H1 (cell line): ENCODE data around the gene NDUFB8. TPM values are rescaled to one million over a fixed set of nuclear protein-coding genes. Genes with fewer than 3 reads are reported as not detected.

Experiments
- CTCF ChIA-PET: fragments of 300-600 bp; sonication (Branson Sonifier 250); formaldehyde crosslinking; loops from one replicate; lab custom pipeline; 2021; ENCODE audit not compliant: partially characterized antibody; lab: Charles Lee
- POLR2A ChIA-PET: fragments of 300-600 bp; sonication (Branson Sonifier 250); formaldehyde crosslinking; loops from one replicate; lab custom pipeline; 2021; ENCODE audit warnings: inconsistent platforms; ENCODE audit not compliant: partially characterized antibody; lab: Charles Lee
- DNase-seq, 2 experiments: peaks; one replicate each; pipeline versions ENCODE4 v3.0.0 to v3.0.0-alpha.2; 2010 to 2022; ENCODE audit warnings: low spot score in 2 of 2, low read depth in 1 of 2, mixed read lengths in 1 of 2
- FAIRE-seq: peaks from 2 replicates; lab custom pipeline; 2011; peaks lifted over from hg19 to GRCh38; lab: Jason Lieb, UNC
- H2AFZ ChIP-seq: 2 replicates; pipeline ENCODE4 v1.8.1; 2012; ENCODE audit warnings: low read length, inconsistent platforms
- H2AK5ac ChIP-seq: 2 replicates; pipeline ENCODE4 v1.6.1; 2013; ENCODE audit warnings: low read depth, low read length
- H2BK120ac ChIP-seq: replicated peaks from 2 replicates; pipeline ENCODE3; 2013; ENCODE audit warnings: low read depth, low read length, inconsistent platforms
- H2BK12ac ChIP-seq: 2 replicates; pipeline ENCODE4 v1.6.1; 2013; ENCODE audit warnings: low read depth, low read length
- H2BK15ac ChIP-seq: 2 replicates; pipeline ENCODE4 v1.6.1; 2013; ENCODE audit warnings: low read length
- H2BK20ac ChIP-seq: 2 replicates; pipeline ENCODE4 v1.6.1; 2013; ENCODE audit warnings: low read length
- H2BK5ac ChIP-seq: 2 replicates; pipeline ENCODE4 v1.6.1; 2013; ENCODE audit warnings: low read depth, low read length
- H3K14ac ChIP-seq: 2 replicates; pipeline ENCODE4 v1.6.1; 2013; ENCODE audit warnings: inconsistent platforms; ENCODE audit not compliant: insufficient read length
- H3K18ac ChIP-seq: 2 replicates; pipeline ENCODE4 v1.6.1; 2013; ENCODE audit warnings: low read length; ENCODE audit errors: extremely low read depth
- H3K23ac ChIP-seq: 2 replicates; pipeline ENCODE4 v1.6.1; 2013; ENCODE audit warnings: inconsistent platforms; ENCODE audit not compliant: insufficient read length
- H3K23me2 ChIP-seq: 2 replicates; pipeline ENCODE4 v1.6.1; 2013; ENCODE audit warnings: low read depth, low read length
- H3K27ac ChIP-seq: 2 replicates; pipeline ENCODE4 v1.6.1; 2011; ENCODE audit warnings: low read depth, low read length, inconsistent platforms
- H3K27me3 ChIP-seq, 4 experiments: replicated peaks in 1 of 4; 1 replicate in 1 of 4; 2 replicates in 3 of 4; pipeline versions ENCODE4 v1.6.1 to v1.8.1; 2011 to 2013; ENCODE audit warnings: low read length in 3 of 4, mild to moderate bottlenecking in 3 of 4, inconsistent platforms in 2 of 4, mixed read lengths in 2 of 4, moderate library complexity in 1 of 4; ENCODE audit not compliant: control insufficient read depth in 3 of 4, insufficient read depth in 3 of 4; ENCODE audit errors: extremely low read depth in 1 of 4
- H3K36me3 ChIP-seq, 4 experiments: 2 replicates each; pipeline versions ENCODE4 v1.6.1 to v1.8.1; 2011 to 2013; ENCODE audit warnings: mild to moderate bottlenecking in 4 of 4, low read length in 3 of 4, moderate library complexity in 2 of 4, control low read depth in 1 of 4, inconsistent platforms in 1 of 4; ENCODE audit not compliant: insufficient read depth in 4 of 4, control insufficient read depth in 2 of 4
- H3K4ac ChIP-seq: replicated peaks from 2 replicates; pipeline ENCODE3; 2013; ENCODE audit warnings: low read length, low read depth, mixed read lengths, inconsistent platforms; ENCODE audit not compliant: insufficient read length
- H3K4me1 ChIP-seq, 4 experiments: replicated peaks in 1 of 4; 1 replicate in 1 of 4; 2 replicates in 3 of 4; pipeline versions ENCODE4 v1.6.1 to v1.8.1; 2011 to 2013; ENCODE audit warnings: low read length in 3 of 4, inconsistent platforms in 2 of 4, mixed read lengths in 1 of 4; ENCODE audit not compliant: insufficient read depth in 4 of 4, control insufficient read depth in 3 of 4
- H3K4me2 ChIP-seq, 2 experiments: 2 replicates each; pipeline versions ENCODE4 v1.6.1 to v1.8.1; 2011 to 2013; ENCODE audit warnings: low read depth in 2 of 2, low read length in 2 of 2, control low read depth in 1 of 2, inconsistent platforms in 1 of 2, mild to moderate bottlenecking in 1 of 2; ENCODE audit not compliant: insufficient read depth in 1 of 2
- H3K4me3 ChIP-seq, 4 experiments: fragments of 200-600, 300-600 bp in 1 of 4; sonication (generic), shearing (Covaris generic), sonication (Bioruptor Twin) in 1 of 4; 2 replicates each; pipeline versions ENCODE4 v1.5.1 to v1.8.1; 2011 to 2016; ENCODE audit warnings: low read length in 4 of 4, low read depth in 3 of 4, control low read depth in 2 of 4, inconsistent platforms in 2 of 4, mild to moderate bottlenecking in 2 of 4, mixed read lengths in 1 of 4, moderate library complexity in 1 of 4; ENCODE audit not compliant: insufficient read depth in 2 of 4; ENCODE audit errors: extremely low read depth in 1 of 4
- H3K56ac ChIP-seq: replicated peaks from 2 replicates; pipeline ENCODE3; 2013; ENCODE audit warnings: low read depth, mild to moderate bottlenecking, mixed read lengths, low read length, inconsistent platforms; ENCODE audit not compliant: insufficient read length
- H3K79me1 ChIP-seq: 2 replicates; pipeline ENCODE4 v1.6.1; 2013; ENCODE audit warnings: low read depth, low read length, control low read depth
- H3K79me2 ChIP-seq, 2 experiments: 2 replicates each; pipeline versions ENCODE4 v1.6.1 to v1.8.1; 2012 to 2013; ENCODE audit warnings: low read length in 2 of 2, mild to moderate bottlenecking in 2 of 2, inconsistent platforms in 1 of 2; ENCODE audit not compliant: insufficient read depth in 2 of 2, control insufficient read depth in 1 of 2
- H3K9ac ChIP-seq, 4 experiments: replicated peaks in 1 of 4; 1 replicate in 1 of 4; 2 replicates in 3 of 4; pipeline versions ENCODE4 v1.6.1 to v1.8.1; 2011 to 2013; ENCODE audit warnings: low read depth in 3 of 4, low read length in 3 of 4, control low read depth in 2 of 4, mild to moderate bottlenecking in 2 of 4, moderate library complexity in 2 of 4, inconsistent platforms in 1 of 4; ENCODE audit errors: extremely low read depth in 1 of 4
- H3K9me3 ChIP-seq, 2 experiments: 2 replicates each; pipeline versions ENCODE4 v1.6.1 to v1.8.1; 2012 to 2013; ENCODE audit warnings: mild to moderate bottlenecking in 2 of 2, moderate library complexity in 2 of 2, control low read depth in 1 of 2, inconsistent platforms in 1 of 2, low read depth in 1 of 2, low read length in 1 of 2, mixed read lengths in 1 of 2; ENCODE audit not compliant: insufficient read depth in 2 of 2
- H4K20me1 ChIP-seq, 2 experiments: replicated peaks in 1 of 2; 2 replicates each; pipeline versions ENCODE3 to v1.8.1; 2011 to 2013; ENCODE audit warnings: inconsistent platforms in 2 of 2, low read length in 2 of 2, mild to moderate bottlenecking in 1 of 2; ENCODE audit not compliant: insufficient read depth in 2 of 2, control insufficient read depth in 1 of 2
- H4K5ac ChIP-seq: 2 replicates; pipeline ENCODE4 v1.6.1; 2013; ENCODE audit warnings: low read length, low read depth, mixed read lengths, inconsistent platforms; ENCODE audit not compliant: insufficient read length
- H4K8ac ChIP-seq: 2 replicates; pipeline ENCODE4 v1.8.0; 2013; ENCODE audit warnings: mild to moderate bottlenecking, moderate library complexity, low read length, inconsistent platforms; ENCODE audit not compliant: insufficient read depth; ENCODE audit errors: extremely low read depth
- H4K91ac ChIP-seq: replicated peaks from 2 replicates; pipeline ENCODE3; 2013; ENCODE audit warnings: low read length, mixed read lengths, inconsistent platforms; ENCODE audit not compliant: insufficient read length
- BCL11A ChIP-seq, 2 experiments: IDR thresholded peaks; one replicate each; pipeline ENCODE4 v1.6.1; 2011; ENCODE audit warnings: low read depth in 2 of 2, low read length in 2 of 2, mild to moderate bottlenecking in 2 of 2
- BRCA1 ChIP-seq: IDR thresholded peaks from 2 replicates; pipeline ENCODE4 v1.6.1; 2012; ENCODE audit warnings: low read depth, low read length, improper control_type of control experiment
- HDAC2 ChIP-seq, 2 experiments: fragments of 300-600 bp in 1 of 2; sonication (generic) in 1 of 2; IDR thresholded peaks; 2 replicates each; pipeline ENCODE4 v1.6.1; 2011 to 2012; ENCODE audit warnings: low read depth in 2 of 2, low read length in 2 of 2, mild to moderate bottlenecking in 2 of 2, moderate library complexity in 2 of 2, borderline replicate concordance in 1 of 2, inconsistent platforms in 1 of 2
- MAFK ChIP-seq: IDR thresholded peaks from 2 replicates; pipeline ENCODE4 v1.6.1; 2012; ENCODE audit warnings: low read depth, mild to moderate bottlenecking, improper control_type of control experiment, low read length
- POLR2AphosphoS5 ChIP-seq: IDR thresholded peaks from 2 replicates; pipeline ENCODE4 v1.6.1; 2011; ENCODE audit warnings: low read depth, low read length
- SIX5 ChIP-seq: IDR thresholded peaks from 2 replicates; pipeline ENCODE4 v1.6.1; 2011; ENCODE audit warnings: mild to moderate bottlenecking, low read depth, low read length
- SP1 ChIP-seq: IDR thresholded peaks from 2 replicates; pipeline ENCODE4 v1.6.1; 2011; ENCODE audit warnings: low read depth, low read length
- SRF ChIP-seq: IDR thresholded peaks from 2 replicates; pipeline ENCODE4 v1.6.1; 2011; ENCODE audit warnings: mild to moderate bottlenecking, low read depth, low read length, moderate library complexity
- TCF12 ChIP-seq: IDR thresholded peaks from 2 replicates; pipeline ENCODE4 v1.6.1; 2011; ENCODE audit warnings: low read depth, mild to moderate bottlenecking, low read length
- ZNF274 ChIP-seq: IDR thresholded peaks from 2 replicates; pipeline ENCODE4 v1.7.0; 2012; ENCODE audit warnings: low read length, borderline replicate concordance; ENCODE audit errors: extremely low read depth
- WGBS, 2 experiments: shearing (Covaris generic) in 1 of 2; methylation state at CpG; one replicate each; pipeline versions ENCODE4 v1.1.6 to v1.1.7; 2013 to 2015; ENCODE audit warnings: low lambda C conversion rate in 2 of 2, mixed read lengths in 2 of 2, inconsistent platforms in 1 of 2, low coverage in 1 of 2, missing lambda C conversion rate in 1 of 2; ENCODE audit not compliant: insufficient replicate concordance in 2 of 2, insufficient coverage in 1 of 2, insufficient read length in 1 of 2; ENCODE audit errors: extremely low coverage in 1 of 2, missing lambda C conversion rate in 1 of 2; 5-methylcytosine and 5-hydroxymethylcytosine counted together
- polyA plus RNA-seq, 7 experiments: library from polyadenylated mRNA; depleted of rRNA in 3 of 7; stranded (reverse) in 5 of 7; unstranded in 2 of 7; fragments of >200 nt in 5 of 7; fragments of 200-250 nt in 2 of 7; gene quantifications; 1 replicate in 5 of 7; 2 replicates in 1 of 7; 4 replicates in 1 of 7; pipeline versions ENCODE4 v1.2.1 to v1.2.3, GENCODE V29; 2011 to 2013; ENCODE audit warnings: missing spikeins in 2 of 7, mixed read lengths in 2 of 7
- total RNA-seq: library from RNA; stranded (reverse); fragmentation: NEBNext Ultra II Directional; extraction: Animal tissue kit (Norgen Biotek cat#: 25700); gene quantifications from 2 replicates; pipeline ENCODE4 v1.2.1, GENCODE V29; 2021
- TF ChIP-seq, protein P1 (sequence below): IDR thresholded peaks from 2 replicates; pipeline ENCODE4 v1.6.1; 2012; ENCODE audit warnings: inconsistent platforms

The NDUFB8 gene
- total and polyA plus RNA-seq, 2 of the 8 experiments (the other 6 are each of a cell fraction or from before 2014, with no cell fraction given), result 175 to 455 TPM

DNA sequence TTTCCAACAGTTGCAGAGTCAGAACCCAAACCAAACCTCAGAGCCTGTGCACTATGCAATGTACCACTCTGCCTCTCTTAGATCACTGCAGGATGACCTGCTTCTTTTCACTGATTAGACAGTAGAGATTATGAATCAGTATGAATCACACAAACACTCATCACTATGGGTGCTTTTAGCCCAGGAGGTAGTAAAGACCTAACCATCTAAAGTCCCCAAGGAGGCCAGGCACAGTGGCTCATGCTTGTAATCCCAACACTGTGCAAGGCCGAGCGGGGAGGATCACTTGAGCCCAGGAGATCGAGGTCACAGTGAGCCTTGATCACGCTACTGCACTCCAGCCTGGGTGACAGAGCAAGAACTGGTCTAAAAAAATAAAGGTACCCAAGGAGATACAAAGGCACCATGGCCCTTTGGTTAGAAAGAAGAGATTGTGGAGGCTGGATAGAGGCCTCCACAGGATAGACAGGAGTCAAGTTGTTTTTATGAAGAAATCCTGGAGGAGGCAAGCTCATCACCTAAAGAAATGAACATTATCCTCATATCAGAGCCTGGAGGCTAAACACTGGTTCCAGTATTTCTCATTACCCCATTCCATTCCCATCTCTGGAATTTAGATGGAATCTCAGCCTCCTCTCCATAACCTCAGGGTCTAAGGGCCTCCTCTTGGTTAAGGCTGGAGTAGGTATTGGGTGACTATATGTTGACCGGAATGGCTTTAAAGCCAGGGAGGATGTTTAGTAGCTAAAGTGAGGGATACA is 22.9 kb downstream of the NDUFB8 start:
- Histone ChIP-seq H4K20me1 (peaks cover 0 to 5% of the 10 kb centered on the region in 2 experiments), H3K9me3 (no peaks in the 10 kb centered on the region), H4K91ac (no peak overlapping the region), H3K4me2 (no peak overlapping the region), H2BK120ac (no peak overlapping the region), H3K4me1 (no peaks in the 10 kb centered on the region; a peak in 1 of 7 replicates), H3K18ac (no peak overlapping the region), H3K9ac (no peak overlapping the region), H2BK20ac (no peak overlapping the region), H3K4me3 (no peak overlapping the region), H3K23ac (no peak overlapping the region), H2BK5ac (no peak overlapping the region), H2BK15ac (no peak overlapping the region), H3K36me3 (no peaks in the 10 kb centered on the region), H3K14ac (no peak overlapping the region), H3K56ac (no peak overlapping the region), H3K79me2 (no peaks in the 10 kb centered on the region), H2BK12ac (no peak overlapping the region), H2AFZ (no peak overlapping the region), H3K4ac (no peak overlapping the region), H3K27ac (no peak overlapping the region), H4K8ac (no peak overlapping the region), H4K5ac (no peak overlapping the region), H2AK5ac (no peak overlapping the region), H3K23me2 (no peaks in the 10 kb centered on the region; the same call in 1 of the 2 replicates), H3K79me1 (no peaks in the 10 kb centered on the region), H3K27me3 (peaks cover 0 to 11% (median 4%) of the 10 kb centered on the region in 4 experiments; a peak in 3 of 7 replicates)
- 90% methylated on average over 5 of the region's 5 CpGs; no CpG with 5 or more reads in 1 of the 2 experiments for WGBS, 2 experiments
- FAIRE-seq, result no peak
- TF ChIP-seq, protein P1, sequence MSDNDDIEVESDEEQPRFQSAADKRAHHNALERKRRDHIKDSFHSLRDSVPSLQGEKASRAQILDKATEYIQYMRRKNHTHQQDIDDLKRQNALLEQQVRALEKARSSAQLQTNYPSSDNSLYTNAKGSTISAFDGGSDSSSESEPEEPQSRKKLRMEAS, result no peak
- no peak for TF ChIP-seq TCF12
- TF ChIP-seq HDAC2 (IDR thresholded peaks at IDR 0.05; ENCODE audit: borderline replicate concordance in 1 of 2, low read depth in 2 of 2, low read length in 2 of 2), result no peak
- TF ChIP-seq POLR2AphosphoS5, result no peak
- TF ChIP-seq SIX5, result no peak
- no peak for TF ChIP-seq MAFK
- TF ChIP-seq ZNF274, result no peak
- TF ChIP-seq SRF, result no peak
- no peak for TF ChIP-seq SP1
- TF ChIP-seq BRCA1, result no peak
- TF ChIP-seq BCL11A (IDR thresholded peaks at IDR 0.05; ENCODE audit: low read depth in 2 of 2, low read length in 2 of 2), result no peak
- ChIA-PET POLR2A (interaction anchor here (0.9 to 2.5 kb wide), 2 partner anchors 20 to 133 kb away, joined by 5 to 9 read pairs; no protein-coding TSS in a partner anchor), CTCF (interaction anchor here (1.2 to 13.4 kb wide), 12 partner anchors 11 to 177 kb away, joined by 3 to 190 read pairs (median 25); partner anchors contain the start of gene SEC31B)
- DNase-seq, result no peak
